Mammary epithelial cell (primary cell): ENCODE results near the gene STIP1.

ENCODE experiments used
- EZH2 ChIP-seq: IDR thresholded peaks from 2 replicates; pipeline ENCODE4 v1.6.1; 2012; ENCODE audit warnings: low read length, inconsistent platforms, borderline replicate concordance
- TF ChIP-seq, protein P1 (sequence below), 2 donors: IDR thresholded peaks in 1 of 2; conservative IDR thresholded peaks in 1 of 2; 2 replicates each; pipeline ENCODE4 v1.5.1; 2011 to 2012; ENCODE audit warnings: inconsistent platforms in 2 of 2, low read length in 2 of 2, mild to moderate bottlenecking in 2 of 2, control low read depth in 1 of 2, low read depth in 1 of 2; ENCODE audit not compliant: insufficient read depth in 1 of 2; ENCODE audit errors: extremely low read depth in 1 of 2

GRCh38 chr11:64219755-64220154, 33.8 kb downstream of the STIP1 start:
- TF ChIP-seq, protein P1, sequence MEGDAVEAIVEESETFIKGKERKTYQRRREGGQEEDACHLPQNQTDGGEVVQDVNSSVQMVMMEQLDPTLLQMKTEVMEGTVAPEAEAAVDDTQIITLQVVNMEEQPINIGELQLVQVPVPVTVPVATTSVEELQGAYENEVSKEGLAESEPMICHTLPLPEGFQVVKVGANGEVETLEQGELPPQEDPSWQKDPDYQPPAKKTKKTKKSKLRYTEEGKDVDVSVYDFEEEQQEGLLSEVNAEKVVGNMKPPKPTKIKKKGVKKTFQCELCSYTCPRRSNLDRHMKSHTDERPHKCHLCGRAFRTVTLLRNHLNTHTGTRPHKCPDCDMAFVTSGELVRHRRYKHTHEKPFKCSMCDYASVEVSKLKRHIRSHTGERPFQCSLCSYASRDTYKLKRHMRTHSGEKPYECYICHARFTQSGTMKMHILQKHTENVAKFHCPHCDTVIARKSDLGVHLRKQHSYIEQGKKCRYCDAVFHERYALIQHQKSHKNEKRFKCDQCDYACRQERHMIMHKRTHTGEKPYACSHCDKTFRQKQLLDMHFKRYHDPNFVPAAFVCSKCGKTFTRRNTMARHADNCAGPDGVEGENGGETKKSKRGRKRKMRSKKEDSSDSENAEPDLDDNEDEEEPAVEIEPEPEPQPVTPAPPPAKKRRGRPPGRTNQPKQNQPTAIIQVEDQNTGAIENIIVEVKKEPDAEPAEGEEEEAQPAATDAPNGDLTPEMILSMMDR (conservative IDR thresholded peaks at IDR 0.05 in 1 of 2, IDR thresholded peaks at IDR 0.05 in 1 of 2; ENCODE audit: extremely low read depth in 1 of 2, insufficient read depth in 1 of 2, low read depth in 1 of 2, low read length in 2 of 2): no peak
- TF ChIP-seq EZH2: no peak
